K562 (cell line): Measurements from ENCODE around the gene POLA1. TPM values are rescaled to one million over a fixed set of nuclear protein-coding genes. Genes with fewer than 3 reads are reported as not detected.

Experiments
- ATAC-seq: fragments of 200-7000 bp; cut with Tn5 transposase; 3 replicates; pipeline ENCODE4 v1.9.1; 2020; ENCODE audit warnings: moderate library complexity
- BruUV-seq: library from RNA; stranded (reverse); fragments of 400-500 nt; replicated peaks from 2 replicates; lab custom pipeline; 2021; lab: Mats Ljungman, UMichigan
- CTCF ChIA-PET: fragments of 300-600 bp; formaldehyde crosslinking; extraction: SDS; loops from one replicate; lab custom pipeline; 2021; ENCODE audit warnings: low intra/inter-chr PET ratio; lab: Yijun Ruan, JAX
- POLR2A ChIA-PET: fragments of 300-600, 350-650 bp; sonication (Branson Sonifier 250); formaldehyde crosslinking; extraction: SDS; loops from one replicate; lab custom pipeline; 2021; ENCODE audit warnings: antibody characterized with exemption, inconsistent platforms; lab: Yijun Ruan, JAX
- DNase-seq, 4 experiments: peaks; one replicate each; pipeline versions ENCODE4 v3.0.0 to v3.0.0-alpha.2; 2011 to 2018; ENCODE audit warnings: low spot score in 3 of 4, mixed read lengths in 3 of 4; ENCODE audit errors: extremely low read depth in 1 of 4
- FAIRE-seq: peaks from 2 replicates; lab custom pipeline; 2011; peaks lifted over from hg19 to GRCh38; lab: Jason Lieb, UNC
- H2AFZ ChIP-seq: 2 replicates; pipeline ENCODE4 v1.6.0; 2011; ENCODE audit warnings: low read depth, low read length, control low read depth, inconsistent platforms
- H3K27ac ChIP-seq: fragments of 200-600 bp; 3 replicates; pipeline ENCODE4 v1.8.0; 2011; ENCODE audit warnings: low read depth, mild to moderate bottlenecking, control low read depth, inconsistent platforms, low read length, moderate library complexity, mixed read lengths; ENCODE audit errors: extremely low read depth
- H3K27me3 ChIP-seq, 2 experiments: fragments of 300-600 bp in 1 of 2; 2 replicates in 1 of 2; 3 replicates in 1 of 2; pipeline versions ENCODE4 v1.6.0 to v1.8.0; 2011; ENCODE audit warnings: inconsistent platforms in 2 of 2, low read length in 2 of 2, mild to moderate bottlenecking in 1 of 2, mixed read lengths in 1 of 2, moderate library complexity in 1 of 2; ENCODE audit not compliant: control insufficient read depth in 2 of 2, insufficient read depth in 2 of 2
- H3K36me3 ChIP-seq: fragments of 300-600 bp; 3 replicates; pipeline ENCODE4 v1.8.0; 2011; ENCODE audit warnings: mild to moderate bottlenecking, low read length, inconsistent platforms; ENCODE audit not compliant: control insufficient read depth, insufficient read depth
- H3K4me1 ChIP-seq, 2 experiments: fragments of 200-600 bp in 1 of 2; replicated peaks in 1 of 2; 2 replicates in 1 of 2; 3 replicates in 1 of 2; pipeline versions ENCODE4 v1.5.1 to v1.8.0; 2011; ENCODE audit warnings: inconsistent platforms in 2 of 2, low read length in 2 of 2, mild to moderate bottlenecking in 1 of 2, mixed read lengths in 1 of 2, moderate library complexity in 1 of 2; ENCODE audit not compliant: control insufficient read depth in 2 of 2, insufficient read depth in 2 of 2
- H3K4me2 ChIP-seq: 2 replicates; pipeline ENCODE4 v1.6.1; 2011; ENCODE audit warnings: low read length, control low read depth, inconsistent platforms, mixed read lengths; ENCODE audit not compliant: insufficient read depth
- H3K4me3 ChIP-seq: fragments of 200-600 bp; sonication (generic), shearing (Covaris generic); 2 replicates; pipeline ENCODE4 v1.5.1; 2016; ENCODE audit warnings: control low read depth, inconsistent platforms
- H3K79me2 ChIP-seq: fragments of 200-600 bp; 3 replicates; pipeline ENCODE4 v1.8.0; 2011; ENCODE audit warnings: low read length, inconsistent platforms; ENCODE audit not compliant: control insufficient read depth, insufficient read depth
- H3K9ac ChIP-seq, 2 experiments: 2 replicates each; pipeline versions ENCODE4 v1.6.0 to v1.6.1; 2011; ENCODE audit warnings: low read depth in 2 of 2, low read length in 2 of 2, control low read depth in 1 of 2, inconsistent platforms in 1 of 2, mild to moderate bottlenecking in 1 of 2, mixed read lengths in 1 of 2; ENCODE audit not compliant: insufficient read depth in 1 of 2
- H3K9me1 ChIP-seq: one replicate; pipeline ENCODE4 v1.6.0; 2011; ENCODE audit warnings: inconsistent platforms, mild to moderate bottlenecking, low read length, moderate library complexity; ENCODE audit not compliant: control insufficient read depth, insufficient read depth
- H3K9me3 ChIP-seq: replicated peaks from 2 replicates; pipeline ENCODE4 v1.5.1; 2011; ENCODE audit warnings: low read depth, low read length, inconsistent platforms; ENCODE audit not compliant: control insufficient read depth, insufficient read depth
- H4K20me1 ChIP-seq: replicated peaks from 2 replicates; pipeline ENCODE4 v1.6.1; 2011; ENCODE audit warnings: low read length, inconsistent platforms, mixed read lengths; ENCODE audit not compliant: control insufficient read depth, insufficient read depth
- ATF1 ChIP-seq, 2 experiments: fragments of 450-650 bp in 1 of 2; IDR thresholded peaks; 2 replicates each; pipeline ENCODE4 v1.6.1; 2016; ENCODE audit warnings: missing compliant biosample characterization in 1 of 2, missing genetic modification characterization in 1 of 2
- ATF7 ChIP-seq: fragments of 450-650 bp; IDR thresholded peaks from 2 replicates; pipeline ENCODE4 v1.7.1; 2014; ENCODE audit warnings: mild to moderate bottlenecking, moderate library complexity
- BACH1 ChIP-seq: fragments of 200-800 bp; sonication (Bioruptor generic); IDR thresholded peaks from 2 replicates; pipeline ENCODE4 v1.6.1; 2016; ENCODE audit warnings: missing genetic modification characterization, missing compliant biosample characterization
- ELF1 ChIP-seq: fragments of 200-800 bp; sonication (Bioruptor generic); IDR thresholded peaks from 2 replicates; pipeline ENCODE4 v1.6.1; 2016; ENCODE audit warnings: missing genetic modification characterization, missing compliant biosample characterization
- HNRNPH1 ChIP-seq: fragments of 200-400 bp; formaldehyde crosslinking; optimal IDR thresholded peaks from 2 replicates; pipeline ENCODE3; 2017; ENCODE audit warnings: low read depth, mild to moderate bottlenecking, low read length, moderate library complexity
- HNRNPUL1 ChIP-seq: fragments of 200-400 bp; formaldehyde crosslinking; IDR thresholded peaks from 2 replicates; pipeline ENCODE4 v1.6.1; 2017; ENCODE audit warnings: low read length
- KDM5B ChIP-seq: fragments of 200-600 bp; sonication (generic); IDR thresholded peaks from 2 replicates; pipeline ENCODE4 v1.6.1; 2012; ENCODE audit warnings: low read depth, mild to moderate bottlenecking, moderate library complexity, low read length, control low read depth, inconsistent platforms; ENCODE audit not compliant: insufficient replicate concordance
- MCM5 ChIP-seq: fragments of 450-650 bp; IDR thresholded peaks from 2 replicates; pipeline ENCODE4 v1.6.1; 2016; ENCODE audit warnings: low read depth
- MEF2A ChIP-seq: IDR thresholded peaks from 2 replicates; pipeline ENCODE4 v1.6.1; 2011; ENCODE audit warnings: low read depth, mild to moderate bottlenecking, low read length, moderate library complexity; ENCODE audit not compliant: control insufficient read depth
- NFRKB ChIP-seq: fragments of 450-650 bp; IDR thresholded peaks from 2 replicates; pipeline ENCODE4 v1.6.1; 2016; ENCODE audit warnings: low read depth
- NKRF ChIP-seq: fragments of 450-650 bp; IDR thresholded peaks from 2 replicates; pipeline ENCODE4 v1.6.1; 2016; ENCODE audit warnings: borderline replicate concordance
- PML ChIP-seq: IDR thresholded peaks from 2 replicates; pipeline ENCODE4 v1.6.1; 2012; ENCODE audit warnings: low read length, inconsistent platforms
- RBBP5 ChIP-seq: fragments of 200-600 bp; sonication (generic); IDR thresholded peaks from 2 replicates; pipeline ENCODE4 v1.6.1; 2012; ENCODE audit warnings: borderline replicate concordance, mild to moderate bottlenecking, low read length, control low read depth, inconsistent platforms; ENCODE audit not compliant: insufficient read depth, poor library complexity, severe bottlenecking
- RNF219 ChIP-seq: fragments of 250-450 bp; sonication (Bioruptor Pico); IDR thresholded peaks from 2 replicates; pipeline ENCODE4 v1.5.0; 2022; ENCODE audit warnings: mild to moderate bottlenecking
- STAT6 ChIP-seq: sonication (generic); formaldehyde crosslinking; IDR thresholded peaks from 2 replicates; pipeline ENCODE4 v1.8.1; 2023; ENCODE audit warnings: mild to moderate bottlenecking, missing genetic modification reagents
- ZNF133 ChIP-seq: fragments of 250-450 bp; sonication (Bioruptor Pico); IDR thresholded peaks from 2 replicates; pipeline ENCODE4 v1.4.0; 2020; ENCODE audit warnings: mild to moderate bottlenecking
- WGBS: fragments of 100-300 bp; shearing (Covaris generic); methylation state at CpG from one replicate; pipeline ENCODE4 v1.1.6; 2016; ENCODE audit warnings: low coverage, mixed read lengths; ENCODE audit not compliant: insufficient coverage; ENCODE audit errors: missing lambda C conversion rate; 5-methylcytosine and 5-hydroxymethylcytosine counted together
- in situ Hi-C: fragments of 300-500 bp; cut with MboI; formaldehyde crosslinking; loops from 4 replicates; pipeline ENCODE4 v1.15.0; 2018; ENCODE audit warnings: inconsistent platforms, mixed read lengths
- intact Hi-C: fragments of 100-400 bp; cut with micrococcal nuclease; formaldehyde crosslinking; loops from 2 replicates; pipeline ENCODE4 v1.14.2; 2022
- polyA plus RNA-seq, 8 experiments: library from polyadenylated mRNA; depleted of rRNA in 4 of 8; stranded (reverse) in 5 of 8; unstranded in 3 of 8; fragments of >200 nt; fragmentation: Nextera tagmentation in 2 of 8; fragmentation: Illumina TruSeq in 1 of 8; extraction: Ambion mirVana in 2 of 8; extraction: Trizol in 1 of 8; gene quantifications; 2 replicates each; pipeline versions ENCODE4 v1.2.1 to v1.2.3, GENCODE V29; 2011 to 2014; ENCODE audit warnings: inconsistent platforms in 1 of 8, missing spikeins in 1 of 8
- total RNA-seq, 7 experiments: library from RNA; depleted of rRNA in 6 of 7; stranded (reverse); fragments of >200 nt in 6 of 7; fragmentation: Illumina TruSeq in 2 of 7; extraction: Trizol in 2 of 7; gene quantifications; 2 replicates each; pipeline versions ENCODE4 v1.2.1 to v1.2.3, GENCODE V29; 2011 to 2021; ENCODE audit warnings: low replicate concordance in 1 of 7

POLA1 gene
- total and polyA plus RNA-seq, 9 of the 15 experiments (the other 6 are each of a cell fraction or from before 2014, with no cell fraction given) = 8.6 to 48.4 (median 27.4) TPM

DNA sequence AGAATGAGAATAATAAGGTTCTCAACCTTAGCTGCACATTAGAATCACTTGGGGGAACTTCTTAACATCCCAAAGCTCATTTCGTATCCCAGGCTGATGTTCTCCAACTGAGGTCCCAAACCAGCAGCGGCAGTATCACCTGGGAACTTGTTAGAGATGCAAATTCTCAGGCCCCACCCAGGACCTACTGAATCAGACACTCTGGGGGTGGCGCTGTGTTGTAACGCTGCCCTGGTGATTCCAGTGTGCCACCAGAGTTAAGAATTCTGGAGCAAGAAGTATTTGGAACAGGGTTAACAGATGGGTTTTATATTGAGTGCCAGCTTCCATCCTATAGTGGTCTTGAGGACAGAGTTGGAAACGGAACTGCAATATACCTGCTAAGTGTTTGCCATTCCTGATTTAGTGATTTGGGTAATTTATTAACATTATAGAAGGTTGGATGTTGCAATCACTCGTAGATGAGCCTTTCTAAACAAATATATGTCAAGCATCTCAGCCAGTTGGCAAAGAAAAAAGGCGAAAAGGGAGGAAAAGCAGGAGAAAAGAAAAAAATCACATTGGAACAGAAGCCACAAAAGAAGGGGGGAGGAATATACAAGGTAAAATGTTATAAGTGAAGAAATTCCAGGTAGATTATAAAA, 181.0 kb downstream of the POLA1 start:
- no peak overlapping the region for H3K9ac ChIP-seq
- no peaks in the 10 kb centered on the region for H3K9me3 ChIP-seq
- H3K4me3 ChIP-seq = no peak overlapping the region
- H3K27me3 ChIP-seq = no peaks in the 10 kb centered on the region
- no peak overlapping the region for H3K27ac ChIP-seq
- peaks cover 10% of the 10 kb centered on the region; the same call in 1 of the 3 replicates for H3K36me3 ChIP-seq
- intact Hi-C loops = loop anchor here (10.0 kb wide), 1 partner anchor 60 kb away; no protein-coding TSS in a partner anchor
- in situ Hi-C loops = no loop called here
- H3K4me2 ChIP-seq = no peak overlapping the region
- no peak for ATAC-seq
- FAIRE-seq = no peak
- H3K9me1 ChIP-seq = no peaks in the 10 kb centered on the region
- no peaks in the 10 kb centered on the region for H3K4me1 ChIP-seq
- ChIA-PET CTCF (no interaction called here), POLR2A (no interaction called here)
- whole genome bisulfite sequencing = 90% methylated on average over 7 of the region's 7 CpGs
- no peaks in the 10 kb centered on the region for H3K79me2 ChIP-seq
- no TSS peak for BruUV-seq
- no peaks in the 10 kb centered on the region for H4K20me1 ChIP-seq
- no peak for DNase-seq
- no peak overlapping the region for H2AFZ ChIP-seq
- TF ChIP-seq KDM5B (no peak), RNF219 (CRISPR knock-in tag) (no peak), NFRKB (no peak), HNRNPUL1 (no peak), RBBP5 (no peak), ZNF133 (CRISPR knock-in tag) (no peak), HNRNPH1 (no peak), ATF7 (no peak), MEF2A (no peak), STAT6 (no peak), BACH1 (tag) (no peak), ELF1 (tag) (no peak), MCM5 (no peak), NKRF (no peak), ATF1 (CRISPR knock-in tag; IDR thresholded peaks at IDR 0.05) (no peak), ATF1 (tag; IDR thresholded peaks at IDR 0.05) (no peak), PML (no peak)
